H9 (cell line): ENCODE measurements around the gene TRAP1. TPM values are rescaled to one million over a fixed set of nuclear protein-coding genes. Genes with fewer than 3 reads are reported as not detected.
A peak's percentile ranks its signal among the peaks of the same experiment; 100 is the strongest.

ENCODE experiments used
- DNase-seq: peaks from one replicate; pipeline ENCODE4 v3.0.0-alpha.2; 2017
- H2AFZ ChIP-seq: one replicate; pipeline ENCODE4 v1.6.1; 2013; ENCODE audit warnings: mild to moderate bottlenecking, low read length, control low read depth, moderate library complexity
- H2AK5ac ChIP-seq: 2 replicates; pipeline ENCODE4 v1.6.1; 2013; ENCODE audit warnings: low read length, control low read depth, mixed read lengths; ENCODE audit not compliant: insufficient read length
- H2BK120ac ChIP-seq: one replicate; pipeline ENCODE4 v1.6.1; 2013; ENCODE audit warnings: low read depth, mild to moderate bottlenecking, low read length, control low read depth, inconsistent platforms; ENCODE audit not compliant: poor library complexity, severe bottlenecking
- H2BK12ac ChIP-seq: 2 replicates; pipeline ENCODE4 v1.6.1; 2013; ENCODE audit warnings: low read length, control low read depth, mixed read lengths, low read depth; ENCODE audit not compliant: insufficient read length
- H2BK15ac ChIP-seq: 2 replicates; pipeline ENCODE4 v1.6.1; 2013; ENCODE audit warnings: low read depth, low read length, control low read depth
- H2BK20ac ChIP-seq: one replicate; pipeline ENCODE4 v1.6.1; 2013; ENCODE audit warnings: low read depth, mild to moderate bottlenecking, low read length, control low read depth, inconsistent platforms; ENCODE audit not compliant: poor library complexity, severe bottlenecking
- H2BK5ac ChIP-seq: 2 replicates; pipeline ENCODE4 v1.6.1; 2013; ENCODE audit warnings: low read length, control low read depth, mixed read lengths; ENCODE audit not compliant: insufficient read length
- H3K14ac ChIP-seq: 2 replicates; pipeline ENCODE4 v1.6.1; 2013; ENCODE audit warnings: low read length, control low read depth; ENCODE audit not compliant: insufficient read depth
- H3K18ac ChIP-seq: 2 replicates; pipeline ENCODE4 v1.6.1; 2013; ENCODE audit warnings: low read depth, mild to moderate bottlenecking, mixed read lengths, low read length, control low read depth; ENCODE audit not compliant: insufficient read length
- H3K23ac ChIP-seq: 2 replicates; pipeline ENCODE4 v1.6.1; 2013; ENCODE audit warnings: low read length, control low read depth, mixed read lengths, low read depth; ENCODE audit not compliant: insufficient read length
- H3K23me2 ChIP-seq: 2 replicates; pipeline ENCODE4 v1.6.1; 2013; ENCODE audit warnings: low read depth, mild to moderate bottlenecking, mixed read lengths, low read length, control low read depth; ENCODE audit not compliant: insufficient read length, poor library complexity, severe bottlenecking
- H3K27ac ChIP-seq: 2 replicates; pipeline ENCODE4 v1.5.1; 2013; ENCODE audit warnings: low read length, control low read depth, mixed read lengths, low read depth; ENCODE audit not compliant: insufficient read length
- H3K27me3 ChIP-seq: 2 replicates; pipeline ENCODE4 v1.6.1; 2013; ENCODE audit warnings: low read length, control low read depth, inconsistent platforms; ENCODE audit not compliant: insufficient read depth
- H3K4ac ChIP-seq: 2 replicates; pipeline ENCODE4 v1.6.1; 2013; ENCODE audit warnings: low read depth, mild to moderate bottlenecking, control low read depth, inconsistent platforms, low read length, moderate library complexity
- H3K4me1 ChIP-seq: 2 replicates; pipeline ENCODE4 v1.6.1; 2013; ENCODE audit warnings: low read length, control low read depth, inconsistent platforms; ENCODE audit not compliant: insufficient read depth
- H3K4me2 ChIP-seq: 2 replicates; pipeline ENCODE4 v1.6.1; 2013; ENCODE audit warnings: low read length, control low read depth, mixed read lengths; ENCODE audit not compliant: insufficient read length, insufficient read depth
- H3K56ac ChIP-seq: 2 replicates; pipeline ENCODE4 v1.6.1; 2013; ENCODE audit warnings: low read depth, mild to moderate bottlenecking, mixed read lengths, low read length, control low read depth; ENCODE audit not compliant: insufficient read length
- H3K79me1 ChIP-seq: 2 replicates; pipeline ENCODE4 v1.6.1; 2013; ENCODE audit warnings: low read depth, mild to moderate bottlenecking, moderate library complexity, low read length, control low read depth, inconsistent platforms; ENCODE audit not compliant: insufficient read depth, poor library complexity, severe bottlenecking
- H3K79me2 ChIP-seq: 2 replicates; pipeline ENCODE4 v1.6.1; 2013; ENCODE audit warnings: low read length, control low read depth, inconsistent platforms; ENCODE audit not compliant: insufficient read depth
- H3K9ac ChIP-seq: 2 replicates; pipeline ENCODE4 v1.6.1; 2013; ENCODE audit warnings: low read length, control low read depth, mixed read lengths; ENCODE audit not compliant: insufficient read length; ENCODE audit errors: extremely low read depth
- H3K9me3 ChIP-seq: one replicate; pipeline ENCODE4 v1.6.1; 2013; ENCODE audit warnings: low read depth, low read length, inconsistent platforms; ENCODE audit not compliant: control insufficient read depth
- H3T11ph ChIP-seq: one replicate; pipeline ENCODE4 v1.6.1; 2013; ENCODE audit warnings: mild to moderate bottlenecking, low read length, control low read depth, inconsistent platforms
- H4K20me1 ChIP-seq: one replicate; pipeline ENCODE4 v1.6.1; 2013; ENCODE audit not compliant: control insufficient read depth, insufficient read length, insufficient read depth
- H4K5ac ChIP-seq: 2 replicates; pipeline ENCODE4 v1.6.1; 2013; ENCODE audit warnings: low read depth, mild to moderate bottlenecking, mixed read lengths, low read length, control low read depth; ENCODE audit not compliant: insufficient read length
- H4K8ac ChIP-seq: replicated peaks from 2 replicates; pipeline ENCODE4 v1.6.1; 2013; ENCODE audit warnings: low read length, control low read depth, mixed read lengths, low read depth; ENCODE audit not compliant: insufficient read length
- H4K91ac ChIP-seq: 2 replicates; pipeline ENCODE4 v1.6.1; 2013; ENCODE audit warnings: low read depth, mild to moderate bottlenecking, moderate library complexity, mixed read lengths, low read length, control low read depth; ENCODE audit not compliant: insufficient read length
- H3K27ac Mint-ChIP-seq, 3 experiments: 2 replicates in 2 of 3; 3 replicates in 1 of 3; pipeline ENCODE4 v1.8.0; 2020 to 2021; ENCODE audit warnings: mixed read lengths in 3 of 3, mild to moderate bottlenecking in 1 of 3, moderate library complexity in 1 of 3
- H3K27me3 Mint-ChIP-seq: 2 replicates; pipeline ENCODE4 v1.8.0; 2021; ENCODE audit warnings: low read depth, mild to moderate bottlenecking, moderate library complexity, mixed read lengths
- H3K36me3 Mint-ChIP-seq, 3 experiments: 2 replicates in 2 of 3; 3 replicates in 1 of 3; pipeline ENCODE4 v1.8.0; 2020 to 2021; ENCODE audit warnings: low read depth in 3 of 3, mixed read lengths in 3 of 3; ENCODE audit not compliant: insufficient read depth in 1 of 3
- H3K4me1 Mint-ChIP-seq, 2 experiments: 2 replicates each; pipeline ENCODE4 v1.8.0; 2020; ENCODE audit warnings: mixed read lengths in 2 of 2
- H3K4me3 Mint-ChIP-seq, 2 experiments: 2 replicates in 1 of 2; 3 replicates in 1 of 2; pipeline ENCODE4 v1.8.0; 2020 to 2021; ENCODE audit warnings: mild to moderate bottlenecking in 2 of 2, mixed read lengths in 2 of 2, moderate library complexity in 1 of 2
- H3K9me3 Mint-ChIP-seq, 2 experiments: 2 replicates in 1 of 2; 3 replicates in 1 of 2; pipeline ENCODE4 v1.8.0; 2020; ENCODE audit warnings: mild to moderate bottlenecking in 2 of 2, mixed read lengths in 2 of 2, moderate library complexity in 1 of 2
- WGBS: extraction: QIAGEN DNeasy Blood & Tissue Kit; methylation state at CpG from one replicate; pipeline ENCODE4 v1.1.7; 2013; ENCODE audit warnings: missing lambda C conversion rate, low lambda C conversion rate, mixed read lengths; ENCODE audit not compliant: insufficient read length; ENCODE audit errors: extremely low coverage; 5-methylcytosine and 5-hydroxymethylcytosine counted together
- total RNA-seq: library from RNA; stranded (reverse); gene quantifications from 2 replicates; pipeline ENCODE4 v1.2.1, GENCODE V29; 2021
- TF ChIP-seq, protein P1 (sequence below): fragments of 200-600 bp; sonication (generic); conservative IDR thresholded peaks from 3 replicates; pipeline ENCODE4 v1.8.0; 2021; ENCODE audit warnings: antibody characterized with exemption, mild to moderate bottlenecking

The TRAP1 gene
- total RNA-seq, 1 experiment from 2014 or later = 211 TPM

GRCh38 chr16:3734758-3735221 lies 17.5 kb upstream of the TRAP1 start:
- H3K27ac ChIP-seq = no peak overlapping the region
- Mint-ChIP-seq H3K27me3 (no peaks in the 10 kb centered on the region; the same call in 1 of the 2 replicates), H3K4me1 (peaks cover 8 to 11% of the 10 kb centered on the region in 2 experiments), H3K4me3 (peak overlapping the region in 1 of 2 experiments; percentile 41; a peak in 1 of 5 replicates), H3K36me3 (peaks cover 67 to 94% (median 91%) of the 10 kb centered on the region in 3 experiments), H3K27ac (peak overlapping the region in 2 of 3 experiments; percentile 11 to 79; a peak in 3 of 7 replicates), H3K9me3 (no peaks in the 10 kb centered on the region; a peak in 2 of 5 replicates)
- no peak overlapping the region for H3K4me2 ChIP-seq
- H2AK5ac ChIP-seq = no peak overlapping the region
- no peak overlapping the region for H3K18ac ChIP-seq
- TF ChIP-seq, protein P1, sequence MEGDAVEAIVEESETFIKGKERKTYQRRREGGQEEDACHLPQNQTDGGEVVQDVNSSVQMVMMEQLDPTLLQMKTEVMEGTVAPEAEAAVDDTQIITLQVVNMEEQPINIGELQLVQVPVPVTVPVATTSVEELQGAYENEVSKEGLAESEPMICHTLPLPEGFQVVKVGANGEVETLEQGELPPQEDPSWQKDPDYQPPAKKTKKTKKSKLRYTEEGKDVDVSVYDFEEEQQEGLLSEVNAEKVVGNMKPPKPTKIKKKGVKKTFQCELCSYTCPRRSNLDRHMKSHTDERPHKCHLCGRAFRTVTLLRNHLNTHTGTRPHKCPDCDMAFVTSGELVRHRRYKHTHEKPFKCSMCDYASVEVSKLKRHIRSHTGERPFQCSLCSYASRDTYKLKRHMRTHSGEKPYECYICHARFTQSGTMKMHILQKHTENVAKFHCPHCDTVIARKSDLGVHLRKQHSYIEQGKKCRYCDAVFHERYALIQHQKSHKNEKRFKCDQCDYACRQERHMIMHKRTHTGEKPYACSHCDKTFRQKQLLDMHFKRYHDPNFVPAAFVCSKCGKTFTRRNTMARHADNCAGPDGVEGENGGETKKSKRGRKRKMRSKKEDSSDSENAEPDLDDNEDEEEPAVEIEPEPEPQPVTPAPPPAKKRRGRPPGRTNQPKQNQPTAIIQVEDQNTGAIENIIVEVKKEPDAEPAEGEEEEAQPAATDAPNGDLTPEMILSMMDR = no peak
- DNase-seq = no peak
- H3K4me1 ChIP-seq = no peaks in the 10 kb centered on the region
- no peak overlapping the region for H4K91ac ChIP-seq
- H2AFZ ChIP-seq = no peak overlapping the region
- no peak overlapping the region for H2BK12ac ChIP-seq
- H2BK5ac ChIP-seq = no peak overlapping the region
- no peaks in the 10 kb centered on the region for H3K23me2 ChIP-seq
- H3K23ac ChIP-seq = no peak overlapping the region
- no peaks in the 10 kb centered on the region for H3K27me3 ChIP-seq
- H3T11ph ChIP-seq = no peak overlapping the region
- no peak overlapping the region for H3K9ac ChIP-seq
- H3K56ac ChIP-seq = no peak overlapping the region
- H4K20me1 ChIP-seq = no peaks in the 10 kb centered on the region
- peaks cover 3% of the 10 kb centered on the region for H3K79me1 ChIP-seq
- no peak overlapping the region for H3K4ac ChIP-seq
- H3K79me2 ChIP-seq = no peaks in the 10 kb centered on the region
- H3K14ac ChIP-seq = no peak overlapping the region
- H2BK20ac ChIP-seq = no peak overlapping the region
- H2BK120ac ChIP-seq = no peak overlapping the region
- H4K8ac ChIP-seq = no peak overlapping the region
- no CpG with 5 or more reads among the region's 25 CpGs for WGBS
- H3K9me3 ChIP-seq = no peaks in the 10 kb centered on the region
- no peak overlapping the region for H4K5ac ChIP-seq
- no peak overlapping the region for H2BK15ac ChIP-seq
